Measurements from ENCODE around the gene ONECUT3. TPM values are rescaled to one million over a fixed set of nuclear protein-coding genes. Genes with fewer than 3 reads are reported as not detected.

ONECUT3 gene
- total RNA-seq, 6 experiments from 2014 or later: not detected

- WGBS (ENCODE audit: insufficient coverage, low coverage, low lambda C conversion rate, missing lambda C conversion rate): 67% methylated on average over 11 of the region's 15 CpGs
- Histone ChIP-seq H3K36me3 (no peaks in the 10 kb centered on the region), H3K27me3 (no peaks in the 10 kb centered on the region), H3K9me3 (no peaks in the 10 kb centered on the region), H3K4me1 (peaks cover 0 to 66% (median 18%) of the 10 kb centered on the region in 4 donors), H3K4me3 (no peak overlapping the region), H3K27ac (no peak overlapping the region)
- TF ChIP-seq, protein P1, sequence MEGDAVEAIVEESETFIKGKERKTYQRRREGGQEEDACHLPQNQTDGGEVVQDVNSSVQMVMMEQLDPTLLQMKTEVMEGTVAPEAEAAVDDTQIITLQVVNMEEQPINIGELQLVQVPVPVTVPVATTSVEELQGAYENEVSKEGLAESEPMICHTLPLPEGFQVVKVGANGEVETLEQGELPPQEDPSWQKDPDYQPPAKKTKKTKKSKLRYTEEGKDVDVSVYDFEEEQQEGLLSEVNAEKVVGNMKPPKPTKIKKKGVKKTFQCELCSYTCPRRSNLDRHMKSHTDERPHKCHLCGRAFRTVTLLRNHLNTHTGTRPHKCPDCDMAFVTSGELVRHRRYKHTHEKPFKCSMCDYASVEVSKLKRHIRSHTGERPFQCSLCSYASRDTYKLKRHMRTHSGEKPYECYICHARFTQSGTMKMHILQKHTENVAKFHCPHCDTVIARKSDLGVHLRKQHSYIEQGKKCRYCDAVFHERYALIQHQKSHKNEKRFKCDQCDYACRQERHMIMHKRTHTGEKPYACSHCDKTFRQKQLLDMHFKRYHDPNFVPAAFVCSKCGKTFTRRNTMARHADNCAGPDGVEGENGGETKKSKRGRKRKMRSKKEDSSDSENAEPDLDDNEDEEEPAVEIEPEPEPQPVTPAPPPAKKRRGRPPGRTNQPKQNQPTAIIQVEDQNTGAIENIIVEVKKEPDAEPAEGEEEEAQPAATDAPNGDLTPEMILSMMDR (IDR thresholded peaks at IDR 0.05): no peak
- no peak for TF ChIP-seq POLR2A (IDR thresholded peaks at IDR 0.05)
- no peak for DNase-seq
- no peak for ATAC-seq
- intact Hi-C loops (cut with DNase I): no loop called here
Observed at GRCh38 chr19:1830568-1830967, 77.3 kb downstream of the ONECUT3 start.

MicroRNAs encoded within 50 kb of the gene (microRNA counts, 767-probe panel; counts per million panel counts)
- microRNA hsa-miR-1909-3p: 237 counts per million

Small RNA genes within 50 kb of the gene (microRNA-seq; reads per million reads assigned to microRNA genes)
- 0 to 1.3 reads per million in 2 donors for gene MIR1909

Small RNA genes within 50 kb of the gene (small RNA-seq; reads per million reads assigned to genes)
- gene RF00017: 0 reads per million in 2 experiments

Other genes starting within 250 kb of the ONECUT3 start
- gene ADAMTSL5, start 240.5 kb upstream of the ONECUT3 start, total RNA-seq: 1 to 10 TPM; 1.8 to 6.9 (median 4.5) TPM
- not detected for gene PLK5, start 229.4 kb upstream of the ONECUT3 start, total RNA-seq
- gene MEX3D, start 185.2 kb upstream of the ONECUT3 start, total RNA-seq: 10 to 100 TPM in 3 of 6 experiments, 1 to 10 TPM in 3; 6.7 to 16.6 (median 10.3) TPM
- gene MBD3, start 160.6 kb upstream of the ONECUT3 start, total RNA-seq: 10 to 100 TPM; 27.3 to 72.1 (median 30.1) TPM
- 100 to 1,000 TPM in 4 of 6 experiments, 10 to 100 TPM in 2; 59.6 to 202 (median 172) TPM for gene UQCR11, start 148.0 kb upstream of the ONECUT3 start, total RNA-seq
- gene TCF3, start 100.9 kb upstream of the ONECUT3 start, total RNA-seq: 10 to 100 TPM; 11.0 to 30.1 (median 15.9) TPM
- 1 to 10 TPM in 5 of 6 experiments, under 1 TPM in 1; 0.86 to 5.7 (median 3.1) TPM for gene ATP8B3, start 58.8 kb downstream of the ONECUT3 start, total RNA-seq
- gene REXO1, start 95.0 kb downstream of the ONECUT3 start, total RNA-seq: 10 to 100 TPM in 4 of 6 experiments, 1 to 10 TPM in 2; 8.0 to 17.7 (median 12.6) TPM
- gene KLF16, start 110.1 kb downstream of the ONECUT3 start, total RNA-seq: 10 to 100 TPM in 5 of 6 experiments, 1 to 10 TPM in 1; 9.9 to 23.6 (median 10.8) TPM
- gene ABHD17A, start 132.0 kb downstream of the ONECUT3 start, total RNA-seq: 10 to 100 TPM; 20.4 to 49.5 (median 23.5) TPM
- gene ADAT3, start 151.9 kb downstream of the ONECUT3 start, total RNA-seq: 1 to 10 TPM; 1.8 to 5.3 (median 2.7) TPM
- 10 to 100 TPM; 22.1 to 60.6 (median 24.4) TPM for gene SCAMP4, start 151.9 kb downstream of the ONECUT3 start, total RNA-seq
- gene CSNK1G2, start 187.7 kb downstream of the ONECUT3 start, total RNA-seq: 10 to 100 TPM; 14.4 to 35.2 (median 22.6) TPM